Tibial artery (tissue), 4 donors: ENCODE measurements around the gene PALLD.

Experiments
- DNase-seq, 2 donors: peaks; one replicate each; pipeline ENCODE4 v3.0.0-alpha.2; 2019
- H3K27ac ChIP-seq, 2 donors: fragments of 200-600 bp; sonication (generic) in 1 of 2; 1 replicate in 1 of 2; 2 replicates in 1 of 2; pipeline ENCODE4 v1.5.1; 2018 to 2019; ENCODE audit warnings: mild to moderate bottlenecking in 1 of 2
- H3K27me3 ChIP-seq, 2 donors: fragments of 200-600 bp; sonication (generic) in 1 of 2; one replicate each; pipeline versions ENCODE4 v1.5.1 to v1.6.0; 2016 to 2019
- H3K36me3 ChIP-seq, 3 donors: fragments of 200-600 bp; sonication (generic) in 2 of 3; one replicate each; pipeline ENCODE4 v1.5.1; 2016 to 2019; ENCODE audit warnings: mild to moderate bottlenecking in 2 of 3
- H3K4me1 ChIP-seq, 4 donors: fragments of 200-600 bp; sonication (generic) in 2 of 4; 1 replicate in 3 of 4; 2 replicates in 1 of 4; pipeline ENCODE4 v1.5.1; 2016 to 2019
- H3K4me3 ChIP-seq, 2 donors: fragments of 200-600 bp; sonication (generic) in 1 of 2; 1 replicate in 1 of 2; 2 replicates in 1 of 2; pipeline ENCODE4 v1.5.1; 2018 to 2019; ENCODE audit warnings: mild to moderate bottlenecking in 2 of 2
- H3K9me3 ChIP-seq, 3 donors: fragments of 200-600 bp; sonication (generic) in 1 of 3; one replicate each; pipeline ENCODE4 v1.5.1; 2016 to 2019
- intact Hi-C: fragments of 100-400 bp; cut with DNase I; formaldehyde crosslinking; loops from one replicate; pipeline ENCODE4 v1.15.0; 2023; ENCODE audit warnings: low total_unique reads
- TF ChIP-seq, protein P1 (sequence below), 2 experiments: fragments of 200-600 bp in 1 of 2; fragments of 450-650 bp in 1 of 2; IDR thresholded peaks; one replicate each; pipeline ENCODE4 v1.5.1; 2017 to 2019; ENCODE audit warnings: antibody characterized with exemption in 2 of 2, mild to moderate bottlenecking in 1 of 2, moderate library complexity in 1 of 2

PALLD gene

DNA sequence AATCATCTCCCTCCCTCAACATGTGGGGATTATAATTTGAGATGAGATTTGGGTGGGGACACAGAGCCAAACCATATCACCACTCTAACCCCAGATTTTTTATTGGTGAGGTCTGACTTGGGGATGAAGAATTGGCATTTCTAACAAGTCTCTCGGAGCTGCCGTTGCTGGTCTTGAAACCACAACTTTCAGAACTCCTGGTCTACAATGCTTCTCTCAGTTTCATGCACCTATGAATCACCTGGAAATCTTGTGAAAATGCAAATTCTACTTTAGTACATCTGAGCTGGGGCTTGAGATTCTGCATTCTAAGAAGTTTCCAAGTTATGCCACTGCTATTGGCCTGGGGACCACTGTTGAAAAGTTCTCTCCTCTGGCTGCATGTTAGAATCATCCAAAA lies 78.6 kb downstream of the PALLD start:
- Histone ChIP-seq H3K4me1 (peaks cover 0 to 7% (median 3%) of the 10 kb centered on the region in 4 donors), H3K36me3 (no peaks in the 10 kb centered on the region), H3K27ac (no peak overlapping the region), H3K27me3 (no peaks in the 10 kb centered on the region), H3K4me3 (no peak overlapping the region), H3K9me3 (no peaks in the 10 kb centered on the region)
- intact Hi-C loops, result loop anchor here (10.0 kb wide), 1 partner anchor 439 kb away; the partner anchor contains the start of gene CBR4
- DNase-seq, result no peak
- TF ChIP-seq, protein P1, sequence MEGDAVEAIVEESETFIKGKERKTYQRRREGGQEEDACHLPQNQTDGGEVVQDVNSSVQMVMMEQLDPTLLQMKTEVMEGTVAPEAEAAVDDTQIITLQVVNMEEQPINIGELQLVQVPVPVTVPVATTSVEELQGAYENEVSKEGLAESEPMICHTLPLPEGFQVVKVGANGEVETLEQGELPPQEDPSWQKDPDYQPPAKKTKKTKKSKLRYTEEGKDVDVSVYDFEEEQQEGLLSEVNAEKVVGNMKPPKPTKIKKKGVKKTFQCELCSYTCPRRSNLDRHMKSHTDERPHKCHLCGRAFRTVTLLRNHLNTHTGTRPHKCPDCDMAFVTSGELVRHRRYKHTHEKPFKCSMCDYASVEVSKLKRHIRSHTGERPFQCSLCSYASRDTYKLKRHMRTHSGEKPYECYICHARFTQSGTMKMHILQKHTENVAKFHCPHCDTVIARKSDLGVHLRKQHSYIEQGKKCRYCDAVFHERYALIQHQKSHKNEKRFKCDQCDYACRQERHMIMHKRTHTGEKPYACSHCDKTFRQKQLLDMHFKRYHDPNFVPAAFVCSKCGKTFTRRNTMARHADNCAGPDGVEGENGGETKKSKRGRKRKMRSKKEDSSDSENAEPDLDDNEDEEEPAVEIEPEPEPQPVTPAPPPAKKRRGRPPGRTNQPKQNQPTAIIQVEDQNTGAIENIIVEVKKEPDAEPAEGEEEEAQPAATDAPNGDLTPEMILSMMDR (IDR thresholded peaks at IDR 0.05), result no peak

DNA sequence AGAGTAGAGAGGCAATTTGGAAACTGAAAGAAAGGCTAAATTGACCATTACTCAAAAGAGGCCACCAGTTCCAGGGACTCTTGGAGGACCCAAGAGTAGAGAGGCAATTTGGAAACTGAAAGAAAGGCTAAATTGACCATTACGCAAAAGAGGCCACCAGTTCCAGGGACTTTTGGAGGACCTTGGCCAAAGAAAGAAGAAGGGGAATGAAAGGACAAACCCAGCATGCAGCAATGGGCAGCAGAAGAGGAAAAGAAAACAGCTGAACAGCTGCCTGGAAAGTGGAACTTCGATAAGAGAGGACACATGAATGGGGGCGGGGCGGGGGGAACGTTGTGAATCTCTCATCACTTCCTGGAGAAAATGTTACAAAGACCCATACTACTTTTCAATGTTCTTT lies 80.8 kb downstream of the PALLD start:
- no peaks in the 10 kb centered on the region for H3K36me3 ChIP-seq
- no peaks in the 10 kb centered on the region for H3K4me1 ChIP-seq
- H3K27ac ChIP-seq, result no peak overlapping the region
- intact Hi-C loops, result loop anchor here (10.0 kb wide), 1 partner anchor 437 kb away; the partner anchor contains the start of gene CBR4
- H3K9me3 ChIP-seq, result no peaks in the 10 kb centered on the region
- H3K4me3 ChIP-seq, result no peak overlapping the region
- TF ChIP-seq, protein P1 (IDR thresholded peaks at IDR 0.05), result no peak
- no peak for DNase-seq
- H3K27me3 ChIP-seq, result no peaks in the 10 kb centered on the region

DNA sequence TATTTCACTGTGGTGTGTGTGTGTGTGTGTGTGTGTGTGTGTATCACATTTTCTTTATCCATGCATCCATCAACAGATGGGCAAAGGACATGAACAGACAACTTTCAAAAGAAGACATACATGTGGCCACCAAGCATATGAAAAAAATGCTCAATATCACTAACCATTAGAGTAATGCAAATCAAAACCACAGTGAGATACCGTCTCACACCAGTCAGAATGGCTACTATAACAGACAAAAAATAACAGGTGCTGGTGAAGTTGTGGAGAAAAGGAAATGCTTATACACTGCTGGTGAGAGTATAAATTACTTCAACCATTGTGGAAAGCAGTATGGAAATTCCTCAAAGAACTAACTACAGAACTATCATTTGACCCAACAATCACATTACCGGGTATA lies 83.4 kb downstream of the PALLD start:
- intact Hi-C loops, result no loop called here
- H3K4me1 ChIP-seq, result no peaks in the 10 kb centered on the region
- no peak overlapping the region for H3K4me3 ChIP-seq
- H3K36me3 ChIP-seq, result no peaks in the 10 kb centered on the region
- no peak overlapping the region for H3K27ac ChIP-seq
- DNase-seq, result no peak
- TF ChIP-seq, protein P1 (IDR thresholded peaks at IDR 0.05), result no peak
- no peaks in the 10 kb centered on the region for H3K27me3 ChIP-seq
- H3K9me3 ChIP-seq, result no peaks in the 10 kb centered on the region

DNA sequence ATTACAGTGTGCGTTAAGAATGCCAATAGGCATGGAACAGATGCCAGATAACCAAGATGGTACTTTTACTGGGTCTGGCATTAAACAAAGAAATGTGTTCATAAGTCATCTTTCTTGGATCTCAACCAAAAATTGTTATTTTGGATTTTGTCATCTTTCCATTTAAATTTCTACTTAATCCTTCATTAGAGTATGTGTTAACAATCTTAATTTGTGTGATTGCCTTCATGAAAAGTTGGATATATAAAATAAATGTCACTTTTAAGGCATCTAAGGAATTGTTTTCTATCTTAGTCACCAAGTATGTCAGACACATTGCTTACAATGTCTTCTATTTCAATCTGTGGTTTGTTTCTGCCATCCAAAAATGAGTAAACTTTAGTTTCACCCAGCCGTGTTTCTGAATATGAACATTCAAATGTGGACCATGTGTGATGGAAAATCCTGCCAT lies 87.5 kb downstream of the PALLD start:
- Histone ChIP-seq H3K27me3 (no peaks in the 10 kb centered on the region), H3K9me3 (no peaks in the 10 kb centered on the region), H3K4me3 (no peak overlapping the region), H3K27ac (no peak overlapping the region), H3K36me3 (no peaks in the 10 kb centered on the region), H3K4me1 (peaks cover 0 to 28% (median 23%) of the 10 kb centered on the region in 4 donors)
- intact Hi-C loops, result loop anchor here (2.0 kb wide), 1 partner anchor 334 kb away; no protein-coding TSS in a partner anchor
- no peak for DNase-seq
- TF ChIP-seq, protein P1 (IDR thresholded peaks at IDR 0.05), result no peak

DNA sequence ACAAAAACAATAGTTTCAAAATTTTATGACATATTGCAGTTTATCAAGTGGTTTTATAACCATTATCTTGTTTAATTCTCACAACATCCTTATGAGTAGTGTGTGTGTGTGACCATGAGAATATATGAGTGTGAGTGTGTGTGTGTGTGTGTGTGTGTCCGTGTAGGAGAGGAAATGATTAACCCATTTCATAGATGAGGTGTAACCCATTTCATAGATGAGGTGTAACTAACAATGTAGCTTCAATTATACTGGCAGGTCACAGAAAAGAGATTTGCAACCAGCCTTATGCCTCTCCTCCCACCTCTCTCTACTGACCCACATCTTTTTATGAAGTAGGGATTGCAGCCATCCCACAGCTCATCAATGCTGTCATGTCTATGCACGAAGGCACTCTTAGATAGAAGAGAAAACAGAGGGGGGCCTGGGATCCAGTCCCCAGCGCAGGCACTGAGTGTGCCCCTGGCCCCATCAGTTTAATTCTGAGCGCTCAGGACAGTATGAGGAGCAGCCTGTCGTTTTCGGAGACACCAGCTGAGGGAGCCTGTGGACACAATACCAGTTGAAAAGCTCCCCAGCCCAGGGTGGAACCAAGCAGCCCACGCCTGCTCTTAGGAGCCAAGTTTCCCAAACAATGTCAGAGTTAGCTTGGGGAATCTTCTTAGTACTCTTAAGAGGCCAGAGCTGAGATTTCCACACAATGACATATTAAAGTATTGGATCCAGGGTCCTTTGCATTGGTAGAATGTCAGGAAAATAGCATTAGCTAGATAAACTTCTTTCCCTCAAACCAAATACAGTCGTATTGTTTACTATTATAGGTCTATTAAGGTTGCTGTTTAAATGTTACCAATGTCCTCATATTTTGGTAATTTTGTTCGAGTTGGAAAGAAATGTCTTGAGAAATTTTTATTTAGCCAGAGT lies 88.6 kb downstream of the PALLD start:
- Histone ChIP-seq H3K27me3 (no peaks in the 10 kb centered on the region), H3K27ac (no peak overlapping the region), H3K4me3 (no peak overlapping the region), H3K9me3 (no peaks in the 10 kb centered on the region), H3K4me1 (peaks cover 0 to 28% (median 23%) of the 10 kb centered on the region in 4 donors), H3K36me3 (no peaks in the 10 kb centered on the region)
- DNase-seq, result peak; percentile 89
- intact Hi-C loops, result loop anchor here (2.0 to 5.0 kb wide), 3 partner anchors 47 to 333 kb away; no protein-coding TSS in a partner anchor
- TF ChIP-seq, protein P1 (IDR thresholded peaks at IDR 0.05), result peak; percentile 72 to 77
